ENCODE results near the gene SCD. TPM values are rescaled to one million over a fixed set of nuclear protein-coding genes. Genes with fewer than 3 reads are reported as not detected.

SCD gene
- total and polyA plus RNA-seq, 2 of the 13 experiments (the other 11 are each of a cell fraction or from before 2014, with no cell fraction given) = 492 to 512 TPM

DNA sequence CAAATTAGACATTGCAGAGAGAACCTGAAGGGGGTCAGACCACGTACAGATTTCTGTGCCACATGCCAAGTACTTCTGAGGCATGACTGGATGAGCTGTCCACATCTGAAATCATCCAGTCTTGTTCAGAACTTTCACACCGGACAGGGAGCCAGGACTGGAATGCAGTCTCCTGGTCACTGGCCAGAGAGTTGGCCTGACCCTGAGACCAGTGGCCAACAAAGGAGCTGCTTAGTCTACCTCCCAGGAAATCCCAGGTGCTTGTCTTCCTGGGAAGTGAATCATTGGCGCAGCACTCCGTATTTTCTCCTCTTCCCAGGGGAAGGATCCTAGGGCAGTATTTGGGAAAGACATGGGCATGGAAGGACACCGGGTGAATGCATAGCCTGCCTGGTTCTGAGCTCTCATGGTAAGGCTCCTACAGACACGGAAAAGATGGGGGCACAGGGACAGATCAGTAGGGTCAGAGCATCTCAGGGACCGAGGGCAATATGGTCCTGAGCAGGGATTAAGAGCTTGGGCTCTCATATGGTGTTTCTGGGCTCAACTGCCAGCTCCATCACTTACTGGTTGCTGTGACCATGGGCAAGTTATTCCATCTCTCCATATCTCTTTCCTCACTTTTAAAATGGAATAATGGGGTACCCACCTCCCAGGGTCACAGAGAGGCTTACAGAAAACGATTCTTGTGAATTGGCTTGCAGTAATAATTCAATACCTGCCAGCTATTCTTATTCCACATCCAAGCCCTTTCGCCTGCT is 1.3 kb upstream of the SCD start (continued):
- TF ChIP-seq, protein P1, sequence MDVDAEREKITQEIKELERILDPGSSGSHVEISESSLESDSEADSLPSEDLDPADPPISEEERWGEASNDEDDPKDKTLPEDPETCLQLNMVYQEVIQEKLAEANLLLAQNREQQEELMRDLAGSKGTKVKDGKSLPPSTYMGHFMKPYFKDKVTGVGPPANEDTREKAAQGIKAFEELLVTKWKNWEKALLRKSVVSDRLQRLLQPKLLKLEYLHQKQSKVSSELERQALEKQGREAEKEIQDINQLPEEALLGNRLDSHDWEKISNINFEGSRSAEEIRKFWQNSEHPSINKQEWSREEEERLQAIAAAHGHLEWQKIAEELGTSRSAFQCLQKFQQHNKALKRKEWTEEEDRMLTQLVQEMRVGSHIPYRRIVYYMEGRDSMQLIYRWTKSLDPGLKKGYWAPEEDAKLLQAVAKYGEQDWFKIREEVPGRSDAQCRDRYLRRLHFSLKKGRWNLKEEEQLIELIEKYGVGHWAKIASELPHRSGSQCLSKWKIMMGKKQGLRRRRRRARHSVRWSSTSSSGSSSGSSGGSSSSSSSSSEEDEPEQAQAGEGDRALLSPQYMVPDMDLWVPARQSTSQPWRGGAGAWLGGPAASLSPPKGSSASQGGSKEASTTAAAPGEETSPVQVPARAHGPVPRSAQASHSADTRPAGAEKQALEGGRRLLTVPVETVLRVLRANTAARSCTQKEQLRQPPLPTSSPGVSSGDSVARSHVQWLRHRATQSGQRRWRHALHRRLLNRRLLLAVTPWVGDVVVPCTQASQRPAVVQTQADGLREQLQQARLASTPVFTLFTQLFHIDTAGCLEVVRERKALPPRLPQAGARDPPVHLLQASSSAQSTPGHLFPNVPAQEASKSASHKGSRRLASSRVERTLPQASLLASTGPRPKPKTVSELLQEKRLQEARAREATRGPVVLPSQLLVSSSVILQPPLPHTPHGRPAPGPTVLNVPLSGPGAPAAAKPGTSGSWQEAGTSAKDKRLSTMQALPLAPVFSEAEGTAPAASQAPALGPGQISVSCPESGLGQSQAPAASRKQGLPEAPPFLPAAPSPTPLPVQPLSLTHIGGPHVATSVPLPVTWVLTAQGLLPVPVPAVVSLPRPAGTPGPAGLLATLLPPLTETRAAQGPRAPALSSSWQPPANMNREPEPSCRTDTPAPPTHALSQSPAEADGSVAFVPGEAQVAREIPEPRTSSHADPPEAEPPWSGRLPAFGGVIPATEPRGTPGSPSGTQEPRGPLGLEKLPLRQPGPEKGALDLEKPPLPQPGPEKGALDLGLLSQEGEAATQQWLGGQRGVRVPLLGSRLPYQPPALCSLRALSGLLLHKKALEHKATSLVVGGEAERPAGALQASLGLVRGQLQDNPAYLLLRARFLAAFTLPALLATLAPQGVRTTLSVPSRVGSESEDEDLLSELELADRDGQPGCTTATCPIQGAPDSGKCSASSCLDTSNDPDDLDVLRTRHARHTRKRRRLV (CRISPR knock-in tag; IDR thresholded peaks at IDR 0.05) = no peak
- no peak for TF ChIP-seq MTF2 (CRISPR knock-in tag; IDR thresholded peaks at IDR 0.05; ENCODE audit: borderline replicate concordance)
- TF ChIP-seq ZKSCAN5 (CRISPR knock-in tag; IDR thresholded peaks at IDR 0.05) = no peak
- no peak for TF ChIP-seq TBL1XR1 (IDR thresholded peaks at IDR 0.05; ENCODE audit: borderline replicate concordance, low read length, partially characterized antibody)
- no peak for TF ChIP-seq MXD1 (CRISPR knock-in tag; IDR thresholded peaks at IDR 0.05)
- no peak for TF ChIP-seq ZNF496 (CRISPR knock-in tag; IDR thresholded peaks at IDR 0.05; ENCODE audit: insufficient replicate concordance)
- no peak for TF ChIP-seq ZSCAN30 (CRISPR knock-in tag; IDR thresholded peaks at IDR 0.05)
- no peak for TF ChIP-seq CHD2 (IDR thresholded peaks at IDR 0.05; ENCODE audit: low read depth, low read length)
- no peak for TF ChIP-seq ZNF282 (IDR thresholded peaks at IDR 0.05; ENCODE audit: partially characterized antibody)
- TF ChIP-seq SRSF1 (optimal IDR thresholded peaks at IDR 0.05; ENCODE audit: low read depth, low read length) = no peak
- TF ChIP-seq, protein P2, sequence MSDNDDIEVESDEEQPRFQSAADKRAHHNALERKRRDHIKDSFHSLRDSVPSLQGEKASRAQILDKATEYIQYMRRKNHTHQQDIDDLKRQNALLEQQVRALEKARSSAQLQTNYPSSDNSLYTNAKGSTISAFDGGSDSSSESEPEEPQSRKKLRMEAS (IDR thresholded peaks at IDR 0.05) = 0 out of 2 replicates have a peak, but pooled peaks have one; percentile 26
- TF ChIP-seq ZFAT (CRISPR knock-in tag; conservative IDR thresholded peaks at IDR 0.05) = no peak
- no peak for TF ChIP-seq ZNF296 (CRISPR knock-in tag; conservative IDR thresholded peaks at IDR 0.05)
- TF ChIP-seq SOX5 (CRISPR knock-in tag; IDR thresholded peaks at IDR 0.05; ENCODE audit: borderline replicate concordance) = no peak
- 0 out of 2 replicates have a peak, but pooled peaks have one; percentile 26 for TF ChIP-seq ZNF503 (CRISPR knock-in tag; IDR thresholded peaks at IDR 0.05)
- TF ChIP-seq ZBTB8A (CRISPR knock-in tag; IDR thresholded peaks at IDR 0.05; ENCODE audit: borderline replicate concordance, low read depth) = no peak
- TF ChIP-seq ISL2 (CRISPR knock-in tag; IDR thresholded peaks at IDR 0.05) = 0 out of 2 replicates have a peak, but pooled peaks have one; percentile 36
- TF ChIP-seq ZNF629 (CRISPR knock-in tag; conservative IDR thresholded peaks at IDR 0.05) = 0 out of 2 replicates have a peak, but pooled peaks have one; percentile 17
- no peak for TF ChIP-seq SIX1 (CRISPR knock-in tag; IDR thresholded peaks at IDR 0.05; ENCODE audit: borderline replicate concordance)
- TF ChIP-seq ARID2 (CRISPR knock-in tag; IDR thresholded peaks at IDR 0.05; ENCODE audit: borderline replicate concordance) = no peak
- no peak for TF ChIP-seq MLX (CRISPR knock-in tag; IDR thresholded peaks at IDR 0.05)
- TF ChIP-seq NFIC (IDR thresholded peaks at IDR 0.05; ENCODE audit: low read length) = no peak
